Measurements from ENCODE around the gene BPI.

Gene BPI

GRCh38 chr20:38301309-38301708 lies 2.6 kb upstream of the BPI start:
- no peak overlapping the region for H3K4me3 ChIP-seq (replicated peaks in 1 of 2; ENCODE audit: low read depth in 2 of 2, low read length in 2 of 2)
- no peak for DNase-seq (ENCODE audit: low read depth in 2 of 2)
- no peak for TF ChIP-seq CTCF (IDR thresholded peaks at IDR 0.05; ENCODE audit: low read depth, low read length)

DNA sequence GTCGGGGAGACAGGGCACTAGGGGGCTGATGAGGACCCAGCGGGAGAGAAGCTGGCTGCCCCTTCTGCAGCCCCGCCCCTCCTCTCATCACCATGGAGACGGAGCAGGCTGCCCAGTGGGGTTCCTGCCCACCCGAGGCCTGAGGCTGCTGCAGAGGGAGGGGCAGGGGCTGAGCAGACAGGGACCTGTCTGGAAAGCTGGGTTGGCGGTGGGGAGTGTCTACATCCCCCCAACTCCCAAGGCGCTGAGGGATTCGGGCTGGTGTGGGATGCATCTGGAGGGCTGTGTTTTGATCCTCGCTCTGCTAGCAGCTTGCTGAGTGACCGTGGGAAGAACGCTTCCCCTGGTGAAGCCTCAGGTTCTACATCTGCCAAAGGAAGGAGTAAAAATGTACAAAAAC lies 1.2 kb upstream of the BPI start:
- no peak for DNase-seq (ENCODE audit: low read depth in 2 of 2)
- H3K4me3 ChIP-seq (replicated peaks in 1 of 2; ENCODE audit: low read depth in 2 of 2, low read length in 2 of 2): no peak overlapping the region
- TF ChIP-seq CTCF (IDR thresholded peaks at IDR 0.05; ENCODE audit: low read depth, low read length): no peak

GRCh38 chr20:38304845-38305447 lies 990 bp downstream of the BPI start:
- H3K4me3 ChIP-seq (replicated peaks in 1 of 2; ENCODE audit: low read depth in 2 of 2, low read length in 2 of 2): no peak overlapping the region
- TF ChIP-seq CTCF (IDR thresholded peaks at IDR 0.05; ENCODE audit: low read depth, low read length): peak; percentile 75
- peak; percentile 47 to 54 for DNase-seq (ENCODE audit: low read depth in 2 of 2)

GRCh38 chr20:38305541-38305940 lies 1.6 kb downstream of the BPI start:
- TF ChIP-seq CTCF (IDR thresholded peaks at IDR 0.05; ENCODE audit: low read depth, low read length): no peak
- H3K4me3 ChIP-seq (replicated peaks in 1 of 2; ENCODE audit: low read depth in 2 of 2, low read length in 2 of 2): no peak overlapping the region
- DNase-seq (ENCODE audit: low read depth in 2 of 2): no peak

DNA sequence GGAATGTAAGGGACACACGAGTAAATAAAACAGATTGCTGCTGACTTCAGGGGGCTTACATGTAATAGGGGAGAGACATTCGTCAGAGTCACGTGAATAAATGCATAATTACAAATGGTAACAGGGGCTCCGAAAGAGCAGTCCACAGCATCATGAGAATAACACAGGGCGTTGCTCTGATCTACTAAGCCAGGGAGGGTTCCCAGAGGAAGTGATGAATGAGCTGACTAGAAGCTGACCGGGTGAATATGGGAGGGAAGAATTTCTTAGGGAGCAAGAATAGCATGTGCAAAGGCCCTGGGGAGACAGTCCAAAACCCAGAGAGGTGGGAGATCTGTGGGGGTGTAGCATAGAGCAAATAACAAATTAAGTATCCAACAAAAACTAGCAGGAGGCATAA lies 2.4 kb downstream of the BPI start:
- H3K4me3 ChIP-seq (replicated peaks in 1 of 2; ENCODE audit: low read depth in 2 of 2, low read length in 2 of 2): no peak overlapping the region
- DNase-seq (ENCODE audit: low read depth in 2 of 2): no peak
- TF ChIP-seq CTCF (IDR thresholded peaks at IDR 0.05; ENCODE audit: low read depth, low read length): no peak

- no peak overlapping the region for H3K4me3 ChIP-seq (replicated peaks in 1 of 2; ENCODE audit: low read depth in 2 of 2, low read length in 2 of 2)
- DNase-seq (ENCODE audit: low read depth in 2 of 2): peak; percentile 25 to 64
- no peak for TF ChIP-seq CTCF (IDR thresholded peaks at IDR 0.05; ENCODE audit: low read depth, low read length)
Measured at GRCh38 chr20:38307371-38308046, 3.6 kb downstream of the BPI start.
